GM18505 (cell line): ENCODE data around the gene ZNF217.
A peak's percentile ranks its signal among the peaks of the same experiment; 100 is the strongest.
"Not testable (repeated sequence)": the region's sequence is repeated elsewhere in the genome, so short reads cannot be mapped to it uniquely, and the experiment has no call there.

Source experiments
- ATAC-seq: cut with Tn5 transposase; IDR thresholded peaks from one replicate; pipeline ENCODE4 v1.9.1; 2021; ENCODE audit not compliant: unreplicated experiment
- POLR2A ChIP-seq: IDR thresholded peaks from 4 replicates; pipeline ENCODE4 v1.6.1; 2011; ENCODE audit warnings: borderline replicate concordance; ENCODE audit not compliant: insufficient read depth, insufficient read length; ENCODE audit errors: extremely low read depth

ZNF217 gene

GRCh38 chr20:53593466-53594007, at the start of gene ZNF217:
ZNF217 (minus strand) TSS chr20:53593839; CDS start chr20:53582826, 11,013 bp downstream.
- ATAC-seq = peak; percentile 25

- TF ChIP-seq POLR2A = peak; percentile 65
- peak; percentile 95 for ATAC-seq
Observed at GRCh38 chr20:53643031-53643832, 49.6 kb upstream of the ZNF217 start.

GRCh38 chr20:53642196-53643030, 48.8 kb upstream of the ZNF217 start:
- peak; percentile 45 for ATAC-seq
- TF ChIP-seq POLR2A = no peak

- TF ChIP-seq POLR2A = no peak
Observed at GRCh38 chr20:53639647-53640440, 46.2 kb upstream of the ZNF217 start.

GRCh38 chr20:53639128-53639527, 45.5 kb upstream of the ZNF217 start:
- no peak for TF ChIP-seq POLR2A
- ATAC-seq = no peak

More at GRCh38 chr20:53639647-53640440, 46.2 kb upstream of the ZNF217 start:
- no peak for ATAC-seq

DNA sequence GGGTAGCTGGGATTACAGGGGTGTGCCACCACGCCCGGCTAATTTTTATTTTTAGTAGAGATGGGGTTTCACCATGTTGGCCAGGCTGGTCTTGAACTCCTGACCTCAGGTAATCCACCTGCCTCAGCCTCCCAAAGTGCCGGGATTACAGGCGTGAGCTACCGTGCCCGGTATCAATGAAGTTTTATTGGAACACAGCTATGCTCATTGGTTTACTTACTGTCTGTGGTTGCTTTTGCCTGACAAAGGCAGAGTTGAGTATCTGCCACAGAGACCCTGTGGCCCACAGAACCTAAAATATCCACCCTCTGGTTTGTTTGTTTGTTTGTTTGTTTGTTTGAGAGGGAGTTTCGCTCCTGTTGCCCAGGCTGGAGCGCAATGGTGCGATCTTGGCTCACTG, 43.7 kb upstream of the ZNF217 start:
- not testable (repeated sequence) for ATAC-seq

DNA sequence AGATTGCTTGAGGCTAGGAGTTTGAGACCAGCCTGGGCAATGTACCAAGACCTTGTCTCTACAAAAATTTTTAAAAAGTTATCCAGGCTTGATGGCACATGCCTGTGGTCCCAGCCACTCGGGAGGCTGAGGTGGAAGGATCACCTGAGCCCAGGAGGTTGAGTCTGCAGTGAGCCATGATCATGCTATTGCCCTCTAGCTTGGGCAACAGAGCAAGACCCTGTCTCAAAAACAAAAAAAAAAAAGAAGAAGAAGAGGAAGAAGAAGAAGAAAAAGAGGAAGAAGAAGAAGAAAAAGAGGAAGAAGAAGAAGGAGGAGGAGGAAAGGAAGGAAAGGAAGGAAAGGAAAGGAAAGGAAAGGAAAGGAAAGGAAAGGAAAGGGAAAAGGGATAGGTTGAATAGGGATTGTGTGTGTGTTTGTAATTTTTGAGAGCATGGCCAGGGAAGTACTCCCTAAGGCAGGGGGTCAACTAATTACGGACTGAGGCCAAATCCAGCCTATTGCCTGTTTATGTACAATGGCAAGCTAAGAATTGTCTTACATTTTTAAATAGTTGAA, 43.0 kb upstream of the ZNF217 start:
- no peak for TF ChIP-seq POLR2A
- no peak for ATAC-seq

- TF ChIP-seq POLR2A = no peak
- ATAC-seq = no peak
Observed at GRCh38 chr20:53635221-53635620, 41.6 kb upstream of the ZNF217 start.

DNA sequence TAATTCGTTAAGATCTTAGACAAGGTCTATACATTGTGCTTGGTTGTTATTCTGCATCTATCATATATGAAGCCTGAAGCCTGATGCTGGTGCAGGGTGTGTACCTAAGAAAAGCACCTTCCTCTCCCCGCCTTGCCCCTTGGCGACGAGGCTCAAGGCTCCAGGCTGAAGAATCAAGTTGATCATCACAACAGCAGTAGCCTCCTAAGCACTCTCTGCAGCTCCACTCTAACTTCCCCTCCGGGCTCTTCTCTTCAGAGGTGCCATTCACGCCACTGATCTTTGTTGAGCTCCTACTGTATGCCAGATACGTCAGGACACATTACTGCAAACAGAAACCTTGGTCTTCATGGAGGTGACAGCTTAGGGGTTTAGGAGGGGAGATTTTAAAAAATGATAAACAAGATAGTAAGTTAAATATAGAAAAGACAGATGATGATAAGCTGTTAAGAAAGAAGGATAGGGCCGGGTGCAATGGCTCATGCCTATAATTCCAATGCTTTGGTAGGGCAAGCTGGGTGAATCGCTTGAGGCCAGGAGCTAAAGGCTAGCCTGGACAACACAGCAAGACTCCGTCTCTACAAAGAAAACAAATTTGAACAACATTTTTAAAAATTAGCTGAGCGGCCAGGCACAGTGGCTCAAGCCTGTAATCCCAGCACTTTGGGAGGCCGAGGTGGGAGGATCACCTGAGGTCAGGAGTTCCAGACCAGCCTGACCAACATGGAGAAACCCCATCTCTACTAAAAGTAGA, 38.4 kb upstream of the ZNF217 start:
- ATAC-seq = no peak
- no peak for TF ChIP-seq POLR2A

DNA sequence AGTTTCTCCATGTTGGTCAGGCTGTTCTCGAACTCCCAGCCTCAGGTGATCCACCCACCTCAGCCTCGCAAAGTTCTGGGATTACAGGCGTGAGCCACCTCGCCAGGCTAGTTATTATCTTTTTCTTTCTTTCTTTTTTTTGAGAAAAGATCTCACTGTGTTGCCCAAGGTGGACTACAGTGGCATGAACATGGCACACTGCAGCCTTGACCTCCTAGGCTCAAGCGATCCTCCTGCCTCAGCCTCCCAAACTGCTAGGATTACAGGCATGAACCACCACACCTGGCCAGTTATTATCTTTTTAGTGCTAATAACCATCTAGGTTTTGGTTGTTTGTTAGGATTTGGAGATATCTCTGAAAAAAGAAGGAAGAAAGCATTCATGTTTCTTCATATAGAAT, 35.8 kb upstream of the ZNF217 start:
- ATAC-seq = no peak
- TF ChIP-seq POLR2A = no peak

DNA sequence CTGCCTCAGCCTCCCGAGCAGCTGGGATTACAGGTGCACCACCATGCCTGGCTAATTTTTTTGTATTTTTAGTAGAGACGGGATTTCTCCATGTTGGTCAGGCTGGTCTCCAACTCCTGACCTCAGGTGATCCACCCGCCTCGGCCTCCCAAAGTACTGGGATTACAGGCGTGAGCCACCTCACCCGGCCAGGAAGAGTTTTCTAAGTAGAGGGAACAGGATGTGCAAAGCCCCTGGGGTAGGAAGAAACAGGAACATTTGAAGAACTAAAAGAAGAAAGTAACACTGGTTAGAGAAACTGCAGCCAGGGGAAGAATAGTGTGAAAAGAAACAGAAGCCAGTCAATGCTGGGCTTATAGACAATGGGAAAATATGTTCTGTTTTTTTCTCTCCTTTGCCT, 35.1 kb upstream of the ZNF217 start:
- ATAC-seq = not testable (repeated sequence)

DNA sequence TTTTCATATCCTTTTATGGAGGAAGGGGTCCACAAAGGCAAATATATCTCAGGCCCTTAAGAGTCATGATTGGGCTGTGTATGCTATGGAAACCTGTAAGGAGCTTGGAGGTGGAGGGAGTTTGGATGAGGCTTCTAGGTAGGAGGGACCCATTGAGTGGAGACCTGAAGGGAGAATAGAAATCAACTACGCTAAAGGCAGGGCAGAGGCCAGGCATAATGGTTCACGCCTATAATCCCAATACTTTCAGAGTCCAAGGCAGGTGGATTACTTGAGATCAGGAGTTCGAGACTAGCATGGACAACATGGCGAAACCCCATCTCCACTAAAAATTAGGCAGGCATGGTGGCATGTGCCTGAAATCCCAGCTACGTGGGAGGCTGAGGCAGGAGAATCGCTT, 34.4 kb upstream of the ZNF217 start:
- no peak for ATAC-seq

GRCh38 chr20:53627001-53627400, 33.4 kb upstream of the ZNF217 start:
- not testable (repeated sequence) for ATAC-seq

More for the DNA sequence above, 34.4 kb upstream of the ZNF217 start:
- no peak for TF ChIP-seq POLR2A
